ENCODE data around the gene B4GALT5. TPM values are rescaled to one million over a fixed set of nuclear protein-coding genes. Genes with fewer than 3 reads are reported as not detected.

The B4GALT5 gene
- polyA plus RNA-seq, 2 of the 4 experiments (the other 2 are of a cell fraction) = 84.0 to 88.7 TPM

DNA sequence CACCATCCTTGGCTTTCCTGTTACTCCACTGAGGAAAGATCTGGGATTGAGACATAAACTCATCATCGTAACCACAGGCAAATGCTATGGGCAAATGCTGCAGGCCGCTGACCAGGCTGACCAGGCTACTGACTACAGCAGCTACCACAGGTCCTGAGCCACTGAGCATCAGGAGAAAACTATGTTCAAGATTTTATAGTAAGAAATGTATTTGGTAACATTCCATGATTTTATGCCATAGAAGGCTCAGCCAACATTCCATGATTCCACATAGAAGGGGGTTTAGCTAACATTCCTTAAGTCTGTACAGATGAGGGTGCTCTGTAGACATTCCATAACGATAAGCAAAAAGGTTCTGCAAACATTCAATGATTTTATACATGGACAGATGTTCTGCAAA lies 16.1 kb upstream of the B4GALT5 start (continued):
- TF ChIP-seq NPAS2 (CRISPR knock-in tag; IDR thresholded peaks at IDR 0.05; ENCODE audit: borderline replicate concordance) (no peak), ESRRA (IDR thresholded peaks at IDR 0.05; ENCODE audit: borderline replicate concordance, low read length) (no peak)

DNA sequence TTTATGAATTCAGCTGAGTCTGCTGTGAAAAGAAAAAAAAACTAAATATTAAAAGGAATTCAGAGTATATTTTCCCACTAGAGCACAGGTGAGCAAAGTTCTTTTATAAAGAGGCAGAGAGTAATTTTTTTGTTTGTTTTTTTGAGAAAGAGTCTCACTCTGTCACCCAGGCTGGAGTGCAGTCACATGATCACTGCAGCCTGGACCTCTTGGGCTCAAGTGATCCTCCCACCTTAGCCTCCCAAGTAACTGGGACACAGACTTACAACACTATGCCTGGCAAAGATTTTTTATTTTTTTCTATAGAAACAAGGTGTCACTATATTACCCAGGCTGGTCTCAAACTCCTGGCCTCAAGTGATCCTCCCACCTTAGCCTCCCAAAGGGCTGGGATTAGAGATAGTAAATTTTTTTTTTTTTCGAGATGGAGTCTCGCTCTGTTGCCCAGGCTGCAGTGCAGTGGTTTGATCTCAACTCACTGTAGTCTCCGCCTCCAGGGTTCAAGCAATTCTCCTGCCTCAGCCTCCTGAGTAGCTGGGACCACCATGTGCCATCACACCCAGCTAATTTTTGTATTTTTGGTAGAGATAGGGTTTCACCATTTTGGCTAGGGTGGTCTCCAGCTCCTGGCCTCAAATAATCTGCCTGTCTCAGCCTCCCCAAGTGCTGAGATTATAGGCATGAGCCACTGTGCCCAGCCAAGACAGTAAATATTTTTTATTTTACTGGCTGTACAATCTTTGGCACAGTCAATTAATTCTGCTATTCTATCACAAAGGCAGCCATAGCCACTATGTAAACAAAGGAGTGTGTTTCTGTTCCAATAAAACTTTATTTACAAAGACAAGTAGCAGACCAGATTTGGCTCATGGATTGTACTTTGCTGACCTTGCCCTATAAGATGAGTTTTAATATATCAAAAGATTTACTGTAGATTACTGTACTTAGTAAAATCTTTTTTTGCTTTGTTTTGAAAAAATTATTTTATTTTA lies 14.5 kb upstream of the B4GALT5 start:
- POLR2A ChIA-PET = no interaction called here
- Histone ChIP-seq H3K4me2 (no peak overlapping the region; the same call in 2 of the 3 replicates), H3K4me1 (peaks cover 19% of the 10 kb centered on the region), H3K9me3 (peaks cover 6% of the 10 kb centered on the region; the same call in 2 of the 3 replicates), H3K27ac (peak overlapping the region; percentile 2 to 54; a peak in 3 of 6 replicates), H3K4me3 (no peak overlapping the region)
- WGBS (ENCODE audit: missing lambda C conversion rate) = 90% methylated on average over 3 of the region's 3 CpGs
- TF ChIP-seq HEYL (CRISPR knock-in tag; IDR thresholded peaks at IDR 0.05) (no peak), ATOH8 (CRISPR knock-in tag; IDR thresholded peaks at IDR 0.05; ENCODE audit: low read depth) (no peak), RCOR1 (IDR thresholded peaks at IDR 0.05; ENCODE audit: low read depth, low read length) (no peak), JUN (IDR thresholded peaks at IDR 0.05) (no peak), NFE2L2 (conservative IDR thresholded peaks at IDR 0.05; ENCODE audit: low read length) (no peak), CEBPB (IDR thresholded peaks at IDR 0.05) (no peak), RAD21 (conservative IDR thresholded peaks at IDR 0.05 in 1 of 2, IDR thresholded peaks at IDR 0.05 in 1 of 2) (no peak), NR3C1 (IDR thresholded peaks at IDR 0.05) (no peak), PHF8 (IDR thresholded peaks at IDR 0.05; ENCODE audit: borderline replicate concordance, low read depth) (no peak), MYC (IDR thresholded peaks at IDR 0.05; ENCODE audit: borderline replicate concordance, low read length) (no peak), ZSCAN20 (CRISPR knock-in tag; IDR thresholded peaks at IDR 0.05) (no peak)
- TF ChIP-seq, protein P1, sequence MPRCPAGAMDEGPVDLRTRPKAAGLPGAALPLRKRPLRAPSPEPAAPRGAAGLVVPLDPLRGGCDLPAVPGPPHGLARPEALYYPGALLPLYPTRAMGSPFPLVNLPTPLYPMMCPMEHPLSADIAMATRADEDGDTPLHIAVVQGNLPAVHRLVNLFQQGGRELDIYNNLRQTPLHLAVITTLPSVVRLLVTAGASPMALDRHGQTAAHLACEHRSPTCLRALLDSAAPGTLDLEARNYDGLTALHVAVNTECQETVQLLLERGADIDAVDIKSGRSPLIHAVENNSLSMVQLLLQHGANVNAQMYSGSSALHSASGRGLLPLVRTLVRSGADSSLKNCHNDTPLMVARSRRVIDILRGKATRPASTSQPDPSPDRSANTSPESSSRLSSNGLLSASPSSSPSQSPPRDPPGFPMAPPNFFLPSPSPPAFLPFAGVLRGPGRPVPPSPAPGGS (IDR thresholded peaks at IDR 0.05) = no peak
- TF ChIP-seq, protein P2, sequence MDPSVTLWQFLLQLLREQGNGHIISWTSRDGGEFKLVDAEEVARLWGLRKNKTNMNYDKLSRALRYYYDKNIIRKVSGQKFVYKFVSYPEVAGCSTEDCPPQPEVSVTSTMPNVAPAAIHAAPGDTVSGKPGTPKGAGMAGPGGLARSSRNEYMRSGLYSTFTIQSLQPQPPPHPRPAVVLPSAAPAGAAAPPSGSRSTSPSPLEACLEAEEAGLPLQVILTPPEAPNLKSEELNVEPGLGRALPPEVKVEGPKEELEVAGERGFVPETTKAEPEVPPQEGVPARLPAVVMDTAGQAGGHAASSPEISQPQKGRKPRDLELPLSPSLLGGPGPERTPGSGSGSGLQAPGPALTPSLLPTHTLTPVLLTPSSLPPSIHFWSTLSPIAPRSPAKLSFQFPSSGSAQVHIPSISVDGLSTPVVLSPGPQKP (IDR thresholded peaks at IDR 0.05; ENCODE audit: low read depth, low read length) = no peak
- DNase-seq (ENCODE audit: low read depth in 1 of 2, low spot score in 1 of 2) (no peak), ATAC-seq (no peak), FAIRE-seq (no peak)
- CTCF ChIA-PET = no interaction called here

GRCh38 chr20:49727478-49727877 lies 13.8 kb upstream of the B4GALT5 start:
- ChIA-PET POLR2A (no interaction called here), CTCF (interaction anchor here (0.9 to 1.2 kb wide), 3 partner anchors 10 to 119 kb away, joined by 3 to 5 read pairs (median 4); no protein-coding TSS in a partner anchor)
- 78% methylated on average over 4 of the region's 4 CpGs for WGBS (ENCODE audit: missing lambda C conversion rate)
- Histone ChIP-seq H3K4me3 (no peak overlapping the region), H3K4me1 (peaks cover 19% of the 10 kb centered on the region), H3K4me2 (no peak overlapping the region; the same call in 2 of the 3 replicates), H3K27ac (peak overlapping the region; percentile 31 to 54; a peak in 3 of 6 replicates), H3K9me3 (peaks cover 6% of the 10 kb centered on the region; the same call in 2 of the 3 replicates)
- ATAC-seq (no peak), FAIRE-seq (no peak), DNase-seq (ENCODE audit: low read depth in 1 of 2, low spot score in 1 of 2) (no peak)
- TF ChIP-seq ZSCAN20 (CRISPR knock-in tag; IDR thresholded peaks at IDR 0.05) (no peak), CEBPB (IDR thresholded peaks at IDR 0.05) (peak; percentile 25 to 80; a peak in 3 of 4 replicates)
- TF ChIP-seq, protein P3, sequence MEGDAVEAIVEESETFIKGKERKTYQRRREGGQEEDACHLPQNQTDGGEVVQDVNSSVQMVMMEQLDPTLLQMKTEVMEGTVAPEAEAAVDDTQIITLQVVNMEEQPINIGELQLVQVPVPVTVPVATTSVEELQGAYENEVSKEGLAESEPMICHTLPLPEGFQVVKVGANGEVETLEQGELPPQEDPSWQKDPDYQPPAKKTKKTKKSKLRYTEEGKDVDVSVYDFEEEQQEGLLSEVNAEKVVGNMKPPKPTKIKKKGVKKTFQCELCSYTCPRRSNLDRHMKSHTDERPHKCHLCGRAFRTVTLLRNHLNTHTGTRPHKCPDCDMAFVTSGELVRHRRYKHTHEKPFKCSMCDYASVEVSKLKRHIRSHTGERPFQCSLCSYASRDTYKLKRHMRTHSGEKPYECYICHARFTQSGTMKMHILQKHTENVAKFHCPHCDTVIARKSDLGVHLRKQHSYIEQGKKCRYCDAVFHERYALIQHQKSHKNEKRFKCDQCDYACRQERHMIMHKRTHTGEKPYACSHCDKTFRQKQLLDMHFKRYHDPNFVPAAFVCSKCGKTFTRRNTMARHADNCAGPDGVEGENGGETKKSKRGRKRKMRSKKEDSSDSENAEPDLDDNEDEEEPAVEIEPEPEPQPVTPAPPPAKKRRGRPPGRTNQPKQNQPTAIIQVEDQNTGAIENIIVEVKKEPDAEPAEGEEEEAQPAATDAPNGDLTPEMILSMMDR (IDR thresholded peaks at IDR 0.05) = no peak

Data from A549 (cell line).